ENCODE results near the gene FHOD3.

The FHOD3 gene

DNA sequence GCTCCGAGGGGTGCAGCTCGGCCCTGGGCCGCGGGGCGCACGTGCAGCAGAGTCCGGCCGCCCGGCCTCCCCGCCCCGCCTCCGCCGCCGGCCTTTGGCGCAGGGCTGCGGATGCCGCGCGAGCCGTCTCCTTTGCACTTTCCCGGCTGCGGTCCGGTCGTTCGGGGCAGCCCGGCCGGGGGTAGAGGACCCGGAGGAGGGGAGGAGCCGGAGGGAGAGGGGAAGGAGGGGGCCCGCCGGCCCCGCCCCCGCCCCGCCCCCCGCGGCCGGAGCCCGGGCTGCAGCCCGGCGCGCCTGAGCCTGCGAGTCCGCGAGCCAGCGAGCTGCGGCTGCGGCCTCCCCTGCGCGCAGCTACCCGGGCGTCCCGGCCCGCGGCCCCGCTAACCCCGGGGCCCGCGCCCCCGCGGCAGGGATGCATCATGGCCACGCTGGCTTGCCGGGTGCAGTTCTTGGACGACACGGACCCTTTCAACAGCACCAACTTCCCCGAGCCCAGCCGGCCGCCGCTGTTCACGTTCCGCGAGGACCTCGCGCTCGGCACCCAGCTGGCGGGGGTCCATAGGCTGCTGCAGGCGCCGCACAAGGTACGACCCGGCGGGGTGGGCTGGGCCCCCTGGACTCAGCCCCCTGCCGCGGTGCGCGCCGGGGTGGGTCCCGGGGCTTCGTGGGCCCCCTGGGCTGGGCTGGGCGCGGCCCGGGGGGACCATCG, at the start of gene FHOD3:
FHOD3 (plus strand) TSS at position 297 of the 709 bp plus-strand sequence; CDS start at position 420, 123 bp downstream.
- DNase-seq, result peak; percentile 19

DNA sequence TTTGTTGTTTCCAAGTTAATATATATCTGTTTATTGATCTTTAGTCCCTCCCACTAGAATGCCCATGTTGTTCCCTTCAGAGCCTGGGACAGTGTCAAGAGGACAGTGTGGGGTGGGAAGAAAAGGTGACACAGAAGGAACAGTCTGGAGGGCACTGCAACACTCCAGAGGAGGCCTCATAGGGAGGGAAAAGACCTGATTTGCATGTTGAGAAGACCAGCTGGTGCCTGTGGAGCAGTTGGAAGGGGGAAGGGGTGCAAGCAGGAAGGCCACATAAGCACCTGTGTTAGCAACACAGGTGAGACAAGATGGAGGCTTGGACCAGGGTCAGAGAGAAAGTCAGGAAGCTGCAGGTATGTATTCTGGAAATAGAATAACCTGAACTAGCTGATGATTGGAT, 48.1 kb upstream of the FHOD3 start:
- DNase-seq, result no peak

DNA sequence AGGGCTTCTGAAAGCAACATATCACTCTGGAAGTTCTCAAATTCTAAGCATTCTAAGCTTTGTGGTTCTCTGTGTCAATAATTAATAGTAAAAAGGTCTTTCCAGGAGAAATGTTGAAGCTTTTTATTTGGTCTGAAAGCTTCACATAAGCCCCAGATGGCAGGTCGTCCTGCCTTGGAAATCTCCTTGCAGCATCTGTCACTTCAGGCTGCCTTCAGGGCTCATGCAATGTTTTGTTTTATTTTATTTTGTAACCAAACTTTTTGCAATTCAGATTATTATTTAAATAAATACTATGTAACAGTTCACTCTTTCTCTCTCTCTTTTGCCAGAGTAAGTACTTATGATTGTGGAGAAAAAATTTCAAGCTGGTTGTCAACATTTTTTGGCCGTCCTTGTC, 46.7 kb upstream of the FHOD3 start:
- no peak for DNase-seq

DNA sequence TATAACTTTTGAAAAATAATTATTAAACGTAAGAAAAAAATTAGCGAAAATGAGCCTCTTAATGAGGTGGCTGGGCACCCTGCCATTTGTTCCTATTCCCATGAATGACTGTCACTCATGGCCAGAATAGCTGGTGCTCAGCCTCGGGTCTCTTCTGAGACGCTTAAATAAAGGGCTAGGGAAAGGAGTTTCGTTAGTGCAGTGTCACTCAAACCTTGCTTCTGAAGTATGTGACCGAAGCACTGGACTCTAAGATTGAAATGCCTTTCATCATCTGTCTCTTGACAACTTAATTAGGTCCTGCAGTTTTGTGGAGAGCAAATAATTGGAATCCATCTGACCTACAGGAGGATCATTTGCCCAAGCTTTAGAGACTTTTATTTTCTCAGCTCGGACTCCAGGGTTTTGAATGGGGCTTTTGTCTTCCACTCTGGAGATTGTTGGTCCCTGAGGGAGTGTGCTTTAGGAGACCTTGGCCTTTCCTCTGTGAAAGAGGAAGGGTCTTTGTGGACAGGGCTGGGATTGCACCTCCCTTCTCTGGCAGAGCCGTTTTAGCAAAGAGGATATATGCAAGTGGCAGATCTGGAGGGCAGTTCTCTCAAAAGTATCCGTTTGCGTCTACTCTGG, 42.3 kb upstream of the FHOD3 start:
- DNase-seq, result no peak

DNA sequence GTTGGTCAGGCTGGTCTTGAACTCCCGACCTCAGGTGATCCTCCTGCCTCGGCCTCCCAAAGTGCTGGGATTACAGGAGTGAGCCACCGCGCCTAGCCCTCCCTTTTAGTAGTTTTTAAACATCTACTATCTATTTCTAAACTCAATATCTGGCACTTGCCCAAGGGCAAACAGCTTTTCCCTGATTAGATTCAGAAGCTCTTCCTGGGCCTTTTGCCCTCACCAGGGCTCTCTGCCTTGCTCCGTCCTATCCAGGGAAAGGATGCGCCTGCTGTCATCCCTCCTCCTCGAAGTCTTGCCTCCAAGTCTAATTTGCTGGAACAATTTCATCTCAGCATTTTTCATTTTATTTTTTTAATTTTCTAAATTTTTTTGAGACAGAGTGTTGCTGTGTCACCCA, 41.4 kb upstream of the FHOD3 start:
- DNase-seq, result no peak

DNA sequence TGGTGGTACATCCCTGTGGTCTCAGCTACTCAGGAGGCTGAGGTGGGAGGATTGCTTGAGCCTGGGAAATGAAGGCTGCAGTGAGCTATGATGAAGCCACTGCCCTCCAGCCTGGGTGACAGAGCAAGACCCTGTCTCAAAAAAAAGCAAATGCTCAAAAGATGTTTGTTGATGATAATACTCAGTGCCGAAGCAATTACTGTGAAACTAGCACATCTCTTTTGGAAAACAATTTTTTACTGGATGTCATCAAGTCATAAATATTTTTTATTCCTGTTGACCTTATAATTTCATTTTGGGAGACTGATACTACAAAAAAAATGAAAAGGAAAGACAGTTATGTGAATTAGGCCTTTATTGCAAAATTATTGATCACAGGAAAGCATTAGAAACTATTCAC, 34.5 kb upstream of the FHOD3 start:
- DNase-seq, result no peak

DNA sequence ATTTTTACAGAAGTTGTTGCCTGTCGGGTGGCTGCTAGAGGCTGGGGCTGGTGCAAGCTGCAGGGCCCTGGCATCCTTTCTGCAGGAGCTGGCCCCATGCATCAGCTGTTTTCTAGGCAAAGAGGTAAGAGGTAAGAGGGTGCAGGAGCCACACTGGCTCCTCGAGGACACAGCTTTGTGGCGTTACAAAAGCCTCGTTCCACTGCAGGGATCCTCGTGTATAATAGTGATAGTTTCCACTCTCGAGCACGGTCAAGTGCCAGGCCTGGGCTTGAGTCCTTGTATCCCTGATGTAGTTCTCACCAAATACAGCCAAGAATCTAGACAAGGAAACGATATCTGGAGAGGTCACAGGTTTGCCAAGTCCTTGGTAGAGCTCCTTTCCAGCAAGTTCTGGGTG, 33.2 kb upstream of the FHOD3 start:
- no peak for DNase-seq

DNA sequence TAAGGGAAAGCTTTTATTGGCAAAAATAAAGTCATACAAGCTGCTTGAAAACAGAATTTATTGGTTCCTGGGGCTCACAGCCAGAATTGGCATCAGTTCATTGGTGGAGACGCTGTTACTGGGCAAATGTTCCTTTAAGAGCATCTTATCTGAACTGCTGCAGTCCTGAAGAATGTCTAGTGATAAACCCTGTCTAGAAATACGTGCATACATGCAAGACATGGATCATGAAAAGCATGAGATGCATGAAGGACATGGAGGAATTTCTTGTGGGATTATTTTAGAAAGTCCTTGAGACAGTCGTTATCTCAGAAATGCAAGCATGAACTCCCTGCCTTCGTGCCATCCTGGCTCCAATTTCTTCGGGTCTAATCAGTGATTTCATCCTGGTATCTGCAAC, 32.5 kb upstream of the FHOD3 start:
- DNase-seq, result no peak

DNA sequence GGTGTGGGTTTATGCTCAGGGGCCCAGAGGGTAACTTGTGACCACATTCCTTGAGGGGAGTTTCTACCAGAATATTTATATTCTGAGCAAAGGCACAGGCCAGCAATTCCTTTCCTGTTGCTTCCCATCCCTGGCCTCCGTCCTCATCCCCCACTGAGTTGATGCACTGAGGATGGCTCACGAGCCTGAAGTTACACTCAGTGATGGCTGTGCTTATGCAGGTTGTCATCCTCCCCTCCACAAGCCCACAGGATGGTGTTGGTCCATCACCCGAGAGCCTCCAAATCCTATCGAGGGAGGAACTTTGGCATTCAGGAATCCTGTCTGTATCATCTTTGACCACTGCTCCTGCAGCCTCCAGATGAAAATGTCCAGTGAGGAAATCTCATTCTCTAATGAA, 28.4 kb upstream of the FHOD3 start:
- DNase-seq, result no peak

DNA sequence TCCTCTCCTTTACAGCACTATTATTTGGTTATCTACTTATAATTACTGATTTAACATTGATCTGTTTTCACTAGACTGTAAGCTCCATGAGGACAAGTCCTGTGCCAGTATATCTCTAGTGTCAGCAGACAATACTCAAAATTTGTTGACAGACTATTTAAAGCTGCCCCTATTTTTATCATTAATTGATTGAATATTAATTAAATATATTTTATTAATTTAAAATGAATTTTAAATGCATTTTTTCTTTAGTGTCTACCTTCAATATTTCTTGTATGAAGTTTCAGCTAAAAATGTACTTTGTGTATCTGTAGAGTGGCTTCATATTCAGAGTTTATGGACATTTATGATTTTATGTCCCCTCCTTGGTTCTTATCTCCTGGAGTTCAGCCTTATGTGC, 26.4 kb upstream of the FHOD3 start:
- no peak for DNase-seq

DNA sequence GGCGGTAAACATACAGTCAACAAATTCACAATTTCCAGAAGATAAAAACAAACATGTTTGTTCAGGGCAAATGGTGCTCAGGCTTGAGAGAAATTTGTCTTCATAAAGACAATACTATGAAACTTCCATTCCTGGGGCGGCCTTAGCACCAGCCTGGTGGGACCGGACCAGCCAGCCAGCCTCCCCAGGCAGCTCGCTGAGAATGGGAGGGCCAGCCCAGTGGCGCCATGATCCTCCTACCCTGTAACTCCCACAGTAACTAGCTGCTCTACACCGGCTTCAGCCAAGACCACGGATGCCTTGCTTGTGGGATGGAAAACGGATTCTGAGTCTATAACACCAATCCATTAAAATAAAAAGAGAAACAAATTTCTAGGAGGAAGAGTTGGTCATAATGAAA, 24.2 kb upstream of the FHOD3 start:
- no peak for DNase-seq

DNA sequence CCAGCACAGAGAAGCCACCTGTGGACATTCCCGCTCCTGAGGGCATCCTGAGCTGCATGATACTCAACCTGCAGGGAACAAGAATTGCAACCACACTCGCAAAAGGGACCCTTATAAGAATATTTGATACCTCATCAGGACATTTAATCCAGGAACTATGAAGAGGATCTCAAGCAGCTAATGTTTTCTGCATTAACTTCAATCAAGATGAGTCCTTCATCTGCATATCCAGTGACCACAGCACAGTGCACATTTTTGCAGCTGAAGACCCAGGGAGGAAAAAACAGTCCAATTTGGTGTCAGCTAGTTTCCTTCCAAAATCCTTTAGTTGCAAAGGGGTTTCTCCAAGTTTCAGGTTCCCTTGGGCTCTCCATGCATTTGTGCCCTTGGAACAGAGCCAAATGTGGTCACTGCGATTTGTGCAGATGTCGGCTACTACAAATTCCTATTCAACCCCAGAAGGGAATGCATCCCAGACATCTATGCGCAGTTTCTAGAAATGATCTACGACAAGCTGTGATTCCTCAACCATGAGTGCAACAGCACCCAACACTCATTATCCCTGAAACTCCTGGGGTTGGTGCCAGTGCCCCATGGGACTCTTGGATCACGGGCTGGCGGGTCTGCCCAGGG, 23.3 kb upstream of the FHOD3 start:
- DNase-seq, result no peak

DNA sequence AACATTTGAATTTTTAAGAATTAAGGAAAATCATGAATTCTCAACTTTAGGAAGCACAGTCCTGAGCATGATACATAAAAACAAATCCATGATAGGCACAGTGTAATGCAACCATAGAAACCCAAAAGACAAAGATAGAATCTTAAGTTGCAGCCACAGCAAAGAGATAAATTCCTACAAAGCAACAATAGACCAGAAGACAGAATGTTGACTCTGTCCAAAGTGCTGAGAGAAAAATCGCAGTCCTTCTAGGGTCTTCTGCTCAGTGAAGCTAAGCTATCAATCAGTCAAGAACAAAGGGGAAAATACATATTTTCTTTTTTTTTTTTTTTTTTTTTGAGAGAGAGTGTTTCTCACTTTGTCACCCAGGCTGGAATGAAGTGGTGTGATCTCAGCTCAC, 22.0 kb upstream of the FHOD3 start:
- DNase-seq, result no peak

DNA sequence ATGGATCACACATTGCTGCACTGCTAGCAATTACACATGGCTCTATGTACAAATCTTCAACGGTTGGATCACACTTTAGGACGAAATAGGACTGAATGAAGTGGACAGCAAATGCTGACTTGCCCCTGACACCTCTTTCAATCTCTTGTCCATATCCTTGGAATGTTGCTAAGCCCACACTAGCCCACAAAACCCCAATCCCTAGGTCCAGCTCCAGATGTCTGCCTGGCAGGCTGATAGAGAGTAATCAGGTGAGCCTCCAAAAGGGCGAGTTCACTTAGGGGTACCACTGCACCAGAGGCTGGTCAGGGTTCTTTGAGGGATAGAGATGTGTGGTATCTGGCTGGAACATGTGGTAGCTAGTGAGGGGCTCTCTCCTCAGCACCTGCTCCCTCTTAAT, 18.5 kb upstream of the FHOD3 start:
- DNase-seq, result no peak

DNA sequence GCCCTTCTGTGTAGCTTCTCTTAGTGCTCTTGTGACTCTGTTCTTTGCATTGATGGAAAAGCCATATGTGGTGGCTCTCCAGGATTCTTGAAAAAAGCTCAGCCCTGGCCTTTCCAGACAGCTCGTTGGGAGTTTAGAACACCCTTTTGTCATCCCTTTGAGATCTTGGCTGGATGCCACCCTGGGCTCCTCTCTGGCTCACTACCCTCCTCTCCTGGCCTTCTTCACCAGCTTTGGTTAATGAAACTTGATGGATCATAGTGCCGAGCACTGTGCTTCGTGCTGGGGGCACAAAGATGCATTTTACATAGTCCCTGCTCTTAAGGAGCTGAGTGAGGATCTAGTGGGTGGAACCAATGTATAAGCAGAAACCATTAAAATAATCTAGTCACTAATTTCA, 15.6 kb upstream of the FHOD3 start:
- no peak for DNase-seq

DNA sequence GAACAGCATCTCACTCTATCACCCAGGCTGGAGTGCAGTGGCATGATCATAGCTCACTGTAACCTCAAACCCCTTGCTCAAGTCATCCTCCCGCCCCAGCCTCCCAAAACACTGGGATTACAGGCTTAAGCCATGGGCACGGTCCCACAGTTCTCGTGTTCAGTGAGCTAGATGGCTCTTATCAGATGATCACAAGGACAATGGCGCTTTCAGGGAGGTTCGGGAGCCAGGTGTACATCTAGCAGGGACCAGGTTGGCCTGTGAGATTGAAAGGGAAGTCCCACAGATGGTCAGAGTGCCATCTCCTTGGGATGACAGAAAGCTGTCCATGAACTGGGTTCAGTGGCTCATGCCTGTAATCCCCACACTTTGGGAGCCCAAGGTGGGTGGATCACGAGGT, 14.1 kb upstream of the FHOD3 start:
- no peak for DNase-seq

DNA sequence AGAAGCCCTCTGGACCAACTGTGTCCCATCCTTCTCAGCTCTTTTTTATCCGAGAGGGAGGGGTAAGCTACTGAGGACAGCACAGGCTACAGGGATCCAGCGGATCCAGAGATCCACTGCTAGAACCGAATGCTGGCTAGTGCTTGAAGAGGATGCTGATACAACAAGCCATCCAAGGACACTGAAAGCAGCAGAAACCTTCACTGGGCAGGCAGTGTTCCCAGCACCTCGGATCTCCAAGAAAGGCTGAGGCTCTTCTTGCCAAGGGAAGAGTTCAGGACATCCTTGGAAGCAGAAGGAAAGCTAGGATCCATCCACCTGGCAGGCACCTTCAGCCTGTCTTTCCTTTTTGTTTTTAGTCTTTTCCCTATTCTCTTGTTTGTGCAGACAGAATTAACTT, 13.2 kb upstream of the FHOD3 start:
- DNase-seq, result no peak

DNA sequence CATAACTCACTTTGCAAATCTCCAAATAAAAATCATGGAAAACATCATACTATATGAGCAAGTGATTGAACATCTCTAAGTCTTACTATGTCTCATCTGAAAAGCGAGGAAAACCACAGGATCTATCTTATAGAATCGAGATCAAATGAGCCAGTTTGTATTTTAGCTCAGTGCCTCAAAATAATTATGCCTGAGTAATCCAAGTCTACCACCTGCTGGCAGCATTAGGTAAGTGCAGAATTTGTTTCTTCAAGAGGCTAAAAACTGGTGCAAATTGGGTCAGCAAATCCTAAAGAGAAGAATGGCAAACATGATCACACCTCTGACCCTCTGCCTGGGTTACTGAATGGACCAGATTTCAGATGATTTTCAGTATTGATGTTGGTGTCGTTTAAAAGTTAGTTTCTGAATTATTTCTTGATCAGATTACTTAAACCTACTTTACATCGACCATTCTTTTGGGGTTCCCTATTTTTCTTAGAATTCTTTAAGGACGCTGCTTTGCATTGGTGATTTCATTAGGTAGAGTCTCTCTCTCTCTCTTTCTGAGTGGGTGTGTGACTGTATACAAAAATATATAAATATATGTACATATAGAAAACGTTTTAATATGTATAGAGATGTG, 12.7 kb upstream of the FHOD3 start:
- peak; percentile 57 for DNase-seq

DNA sequence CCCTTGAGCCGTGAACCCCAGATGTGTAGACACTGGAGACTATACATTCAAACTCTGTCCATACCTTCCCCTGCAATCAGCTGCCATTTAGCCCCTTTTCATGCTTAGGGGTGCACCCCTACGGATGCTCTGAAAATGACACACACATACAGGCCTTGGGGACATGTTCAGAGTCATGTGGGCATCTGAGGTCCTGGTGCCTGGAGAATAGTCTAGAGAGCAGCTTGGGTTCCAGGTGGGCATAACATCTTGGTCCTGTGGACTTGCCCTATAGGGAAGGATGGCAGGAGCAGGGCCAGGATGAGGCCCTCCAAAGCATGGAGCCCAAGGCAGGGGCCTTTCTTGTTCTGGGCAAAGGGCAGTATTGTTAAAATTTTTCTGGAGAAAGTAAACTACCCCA, 9.9 kb upstream of the FHOD3 start:
- DNase-seq, result no peak

DNA sequence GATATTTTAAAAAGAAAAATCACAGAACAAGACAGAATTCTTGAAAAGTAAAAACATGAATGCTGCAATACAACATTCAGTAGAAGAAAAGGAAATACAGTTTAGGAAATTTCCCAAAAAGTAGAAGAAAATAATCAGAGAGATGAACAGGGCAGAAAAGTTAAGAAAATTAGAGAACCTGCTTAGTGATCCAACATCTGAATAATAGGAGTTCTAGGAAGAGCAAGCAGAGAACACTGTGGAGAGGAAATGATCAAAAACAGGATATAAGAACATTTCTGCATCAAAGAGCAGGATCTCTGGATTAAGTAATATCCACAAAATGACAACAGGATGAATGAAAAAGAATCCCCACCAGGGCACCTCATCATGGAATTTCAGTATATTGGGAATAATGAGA, 8.8 kb upstream of the FHOD3 start:
- no peak for DNase-seq

DNA sequence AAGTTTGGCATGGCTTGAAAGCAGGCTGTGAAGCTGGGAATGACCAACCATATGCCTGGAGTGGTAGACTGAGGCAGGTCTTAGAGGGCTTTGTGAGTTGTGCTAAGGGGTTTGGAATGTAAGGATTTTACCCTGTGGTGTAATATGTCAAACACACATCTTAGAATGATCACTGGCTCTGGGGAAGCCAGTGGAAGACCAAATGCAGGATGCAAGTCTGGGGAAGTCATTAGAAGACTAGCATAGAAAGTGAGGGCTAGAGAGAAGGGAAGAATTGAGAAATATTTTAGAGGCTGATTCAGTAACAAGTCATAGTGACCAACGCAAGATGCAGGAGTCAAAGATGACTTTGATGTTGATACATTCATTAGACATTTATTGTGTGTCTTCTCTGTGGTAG, 3.5 kb upstream of the FHOD3 start:
- DNase-seq, result no peak

DNA sequence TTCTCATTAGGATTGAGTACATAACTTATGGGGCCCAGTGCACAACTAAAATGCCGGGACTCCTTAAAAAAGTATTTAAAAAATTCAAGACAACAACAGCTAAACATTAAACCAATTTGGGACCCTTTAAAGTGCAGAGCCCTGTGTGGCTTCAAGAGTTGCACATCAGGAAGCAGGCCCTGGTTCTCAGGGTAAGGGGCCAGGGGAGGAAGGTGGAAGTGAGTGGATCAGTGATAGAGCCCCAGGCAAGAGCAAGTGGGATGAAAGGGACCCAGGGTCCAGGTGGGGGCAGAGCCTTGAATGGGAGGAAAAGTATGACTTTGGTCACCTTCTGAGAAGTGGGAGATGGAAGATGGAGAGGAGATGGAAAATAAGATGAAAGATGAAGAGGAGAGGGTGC, 2.3 kb upstream of the FHOD3 start:
- DNase-seq, result no peak

DNA sequence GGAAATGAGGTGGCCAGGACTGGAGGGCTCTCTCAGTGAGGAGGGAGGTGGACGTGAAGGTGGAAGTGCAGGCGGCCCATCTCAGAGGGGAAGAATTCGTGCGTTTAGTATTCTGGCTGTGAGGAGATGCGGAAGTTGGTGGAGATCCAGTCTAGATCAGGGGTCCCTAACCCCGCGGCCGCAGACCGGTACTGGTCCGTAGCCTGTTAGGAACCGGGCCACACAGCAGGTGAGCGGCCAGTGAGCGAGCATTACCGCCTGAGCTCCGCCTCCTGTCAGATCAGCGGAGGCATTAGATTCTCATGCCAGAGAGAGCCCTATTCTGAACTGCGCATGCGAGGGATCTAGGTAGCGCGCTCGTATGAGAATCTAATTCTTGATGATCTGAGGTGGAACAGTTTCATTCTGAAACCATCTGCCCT, 1.6 kb upstream of the FHOD3 start:
- no peak for DNase-seq
